GM21737 (cell line): Measurements from ENCODE around the gene SFXN3.
"Not testable (repeated sequence)": the region's sequence is repeated elsewhere in the genome, so short reads cannot be mapped to it uniquely, and the experiment has no call there.

Experiments used
- ATAC-seq: cut with Tn5 transposase; IDR thresholded peaks from one replicate; pipeline ENCODE4 v1.9.1; 2021; ENCODE audit warnings: mild to moderate bottlenecking, moderate library complexity; ENCODE audit not compliant: unreplicated experiment

SFXN3 gene

GRCh38 chr10:101034404-101034803 is 3.4 kb downstream of the SFXN3 start:
- ATAC-seq, result not testable (repeated sequence)

DNA sequence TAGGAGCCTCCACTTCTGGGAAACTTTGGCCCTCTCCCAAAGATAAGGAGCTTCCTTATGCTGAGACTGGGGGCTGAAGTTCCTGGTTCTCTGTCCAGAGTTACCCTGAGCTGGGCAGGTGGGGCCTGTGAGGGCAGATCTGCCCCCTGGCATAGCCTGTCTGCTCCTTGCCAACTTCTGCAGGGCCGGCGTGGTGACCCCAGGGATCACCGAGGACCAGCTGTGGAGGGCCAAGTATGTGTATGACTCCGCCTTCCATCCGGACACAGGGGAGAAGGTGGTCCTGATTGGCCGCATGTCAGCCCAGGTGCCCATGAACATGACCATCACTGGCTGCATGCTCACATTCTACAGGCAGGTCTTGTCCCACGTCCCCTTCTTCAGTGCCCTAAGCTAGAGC is 4.3 kb downstream of the SFXN3 start:
- ATAC-seq, result no peak

- ATAC-seq, result no peak
Observed at GRCh38 chr10:101035916-101036702, 5.1 kb downstream of the SFXN3 start.

- no peak for ATAC-seq
Observed at GRCh38 chr10:101036726-101037125, 5.7 kb downstream of the SFXN3 start.

DNA sequence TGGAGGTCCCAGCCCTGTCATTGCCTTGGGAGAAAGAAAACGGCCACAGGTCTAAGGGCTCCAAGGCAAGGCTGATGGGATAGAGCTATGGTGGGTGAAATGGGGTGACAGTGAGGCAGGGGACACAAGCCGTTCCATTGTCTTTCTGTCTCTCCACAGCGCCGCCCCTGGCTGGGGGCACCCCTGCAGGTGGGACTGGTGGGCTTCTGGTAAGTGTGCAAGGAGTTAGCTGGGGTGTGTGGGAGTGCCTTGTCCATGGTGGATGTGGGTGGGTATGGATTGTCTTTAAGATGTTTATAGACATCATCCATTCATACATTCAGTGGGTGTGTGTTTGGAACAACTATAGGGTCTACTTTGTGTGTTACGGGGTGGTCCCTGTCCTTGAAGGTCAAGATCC is 7.5 kb downstream of the SFXN3 start:
- ATAC-seq, result no peak

DNA sequence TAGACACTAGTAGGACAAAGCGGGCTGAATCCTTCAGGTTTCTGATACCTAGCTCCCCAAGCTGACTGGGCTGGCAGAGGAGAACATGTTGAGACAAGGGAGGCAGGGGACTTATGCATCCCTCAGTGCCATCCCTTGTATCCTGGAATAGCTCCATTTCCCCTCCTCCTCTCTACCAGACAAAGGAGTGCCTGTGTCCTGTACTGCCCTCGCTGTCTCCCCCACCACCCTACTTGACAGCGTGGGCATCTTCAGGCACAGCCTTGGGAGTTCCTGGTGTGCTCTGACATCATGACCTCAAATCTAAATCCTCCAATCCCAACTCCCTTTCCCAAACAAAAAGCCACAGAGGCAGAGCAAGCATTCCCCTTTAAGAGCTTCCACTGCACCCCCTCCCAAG is 9.0 kb downstream of the SFXN3 start:
- ATAC-seq, result no peak

- no peak for ATAC-seq
Observed at GRCh38 chr10:101040851-101041250, 9.8 kb downstream of the SFXN3 start.

DNA sequence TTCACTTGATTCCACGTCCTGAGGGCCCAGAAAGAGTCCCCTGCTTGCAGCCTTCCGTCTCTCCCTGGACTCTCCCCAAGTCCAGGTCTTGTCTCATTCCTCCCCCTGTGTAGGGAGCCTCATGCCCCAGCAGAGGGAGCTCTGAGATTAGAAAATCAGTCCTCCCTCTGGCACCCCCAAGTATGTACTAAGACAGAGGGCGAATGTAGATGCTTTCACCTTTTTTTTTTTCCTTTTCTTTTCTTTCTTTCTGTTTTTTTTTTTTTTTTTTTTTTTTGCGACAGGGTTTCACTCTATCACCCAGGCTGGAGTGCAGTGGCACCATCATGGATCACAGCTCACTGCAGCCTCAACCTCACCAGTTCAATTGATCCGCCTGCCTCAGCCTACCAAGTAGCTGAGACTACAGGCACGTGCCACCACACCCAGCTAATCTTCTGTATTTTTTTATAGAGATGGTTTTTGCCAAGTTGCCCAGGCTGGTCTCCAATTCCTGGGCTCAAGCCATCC is 10.3 kb downstream of the SFXN3 start:
- ATAC-seq, result peak; percentile 69

DNA sequence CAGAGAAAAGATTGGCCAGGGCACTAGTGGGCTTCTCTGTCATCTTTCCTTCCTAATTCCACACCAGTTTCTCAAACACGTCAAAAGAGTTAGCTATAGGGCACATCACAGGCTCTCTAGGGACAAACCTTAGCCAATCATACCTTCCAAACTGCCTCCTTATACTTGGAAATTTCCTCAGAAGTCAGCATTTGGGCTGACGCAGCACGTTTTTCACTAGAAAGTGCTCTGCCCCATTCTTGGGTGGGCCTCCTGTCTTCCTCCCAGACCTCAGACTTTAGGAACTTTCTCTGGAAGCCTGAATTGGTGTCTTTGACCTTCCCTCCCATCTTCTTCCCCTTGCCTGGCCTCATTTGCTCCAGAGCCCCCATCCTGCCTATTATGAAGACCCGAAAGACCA is 11.1 kb downstream of the SFXN3 start:
- no peak for ATAC-seq

GRCh38 chr10:101042667-101043362 is 11.8 kb downstream of the SFXN3 start:
- peak; percentile 88 for ATAC-seq

DNA sequence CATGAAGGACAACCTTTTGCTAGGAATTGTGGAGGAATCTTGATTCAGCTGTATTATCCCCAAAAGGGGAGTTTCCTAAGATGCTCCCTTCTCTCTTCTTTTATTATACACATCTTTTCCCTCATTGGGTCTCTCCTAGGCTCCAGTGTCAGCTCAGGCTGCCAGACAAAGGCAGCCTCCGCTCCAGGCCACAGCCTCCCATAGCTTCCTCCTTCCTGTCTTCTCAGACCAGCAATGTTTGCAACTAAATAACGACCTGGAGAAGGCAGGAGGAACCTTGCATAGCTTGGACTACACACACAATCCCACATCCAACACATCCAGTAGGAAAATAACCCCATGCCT is 12.3 kb downstream of the SFXN3 start:
- ATAC-seq, result no peak

- ATAC-seq, result no peak
Observed at GRCh38 chr10:101044117-101044516, 13.1 kb downstream of the SFXN3 start.

- no peak for ATAC-seq
Observed at GRCh38 chr10:101046332-101047238, 15.6 kb downstream of the SFXN3 start.

DNA sequence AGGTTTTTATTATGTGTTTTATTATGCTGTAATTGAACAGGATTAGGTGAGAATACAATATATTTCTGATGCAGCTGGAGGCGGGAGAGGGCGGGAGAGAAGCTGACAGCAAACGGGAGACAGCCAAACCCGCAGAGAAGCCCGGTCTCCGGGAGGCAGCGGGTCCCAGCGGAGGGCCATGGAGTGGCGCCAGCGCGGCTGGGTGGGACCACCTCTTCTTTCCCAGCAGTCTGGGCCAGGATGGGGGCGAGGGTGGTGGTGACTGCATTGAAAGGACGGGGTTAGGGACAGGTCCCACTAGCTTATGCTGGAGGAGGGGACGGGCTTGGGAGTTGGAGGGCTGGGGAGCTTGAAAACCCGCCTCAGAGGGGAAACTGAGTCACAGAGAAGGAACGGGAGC is 16.2 kb downstream of the SFXN3 start:
- no peak for ATAC-seq

- ATAC-seq, result no peak
Observed at GRCh38 chr10:101047961-101048892, 17.2 kb downstream of the SFXN3 start.

- ATAC-seq, result no peak
Observed at GRCh38 chr10:101050208-101051069, 19.4 kb downstream of the SFXN3 start.

DNA sequence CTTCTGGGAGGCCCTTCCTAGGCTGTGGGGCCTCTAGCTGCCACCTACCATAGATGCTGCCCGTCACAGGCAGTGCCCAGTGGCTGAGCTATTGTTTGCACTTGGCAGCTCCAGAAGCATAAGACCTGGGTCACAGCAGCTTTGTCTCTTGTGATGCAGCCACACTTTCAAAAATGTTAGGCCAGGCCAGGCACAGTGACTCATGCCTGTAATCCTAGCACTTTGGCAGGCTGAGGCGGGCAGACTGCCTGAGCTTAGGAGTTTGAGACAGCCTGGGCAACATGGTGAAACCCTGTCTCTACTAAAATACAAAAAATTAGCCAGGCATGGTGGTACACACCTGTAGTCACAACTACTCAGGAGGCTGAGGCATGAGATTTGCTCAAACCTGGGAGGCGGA is 21.3 kb downstream of the SFXN3 start:
- ATAC-seq, result no peak

DNA sequence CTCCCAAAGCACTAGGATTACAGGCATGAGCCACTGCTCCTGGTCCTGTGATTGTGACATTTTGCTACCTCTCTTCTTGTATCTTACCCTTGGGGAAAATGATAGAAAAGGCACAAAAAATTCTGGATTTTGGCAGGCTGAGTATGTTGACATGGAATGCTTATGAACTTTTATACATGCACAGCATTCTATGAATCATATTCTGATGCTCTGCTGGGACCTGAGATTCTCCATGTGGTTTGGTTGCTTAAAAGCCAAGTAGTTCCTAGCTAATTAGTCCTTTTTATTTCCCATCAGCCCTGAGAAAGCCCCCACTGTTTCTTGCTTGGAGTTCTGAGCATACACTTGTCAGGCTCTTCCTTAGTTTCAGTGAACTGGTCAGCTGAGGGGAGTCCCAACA is 22.5 kb downstream of the SFXN3 start:
- no peak for ATAC-seq

GRCh38 chr10:101054351-101054750 is 23.3 kb downstream of the SFXN3 start:
- no peak for ATAC-seq
